ENCODE data around the gene CAPN3. TPM values are rescaled to one million over a fixed set of nuclear protein-coding genes. Genes with fewer than 3 reads are reported as not detected.

The CAPN3 gene
- total RNA-seq, 1 donor from 2014 or later, result not detected

- H3F3A ChIP-seq (ENCODE audit: low read depth), result no peaks in the 10 kb centered on the region
- peaks cover 4% of the 10 kb centered on the region for H3K36me3 ChIP-seq
- H3K9ac ChIP-seq, result no peak overlapping the region
- H3K4me1 ChIP-seq, result no peaks in the 10 kb centered on the region
- H3K4me3 Mint-ChIP-seq, result no peak overlapping the region
- peaks cover 8% of the 10 kb centered on the region for H3K79me2 ChIP-seq (ENCODE audit: low read depth)
- TF ChIP-seq EZH2 (IDR thresholded peaks at IDR 0.05) (no peak), EZH2phosphoT487 (IDR thresholded peaks at IDR 0.05) (no peak)
- no peaks in the 10 kb centered on the region for H3K9me3 ChIP-seq (ENCODE audit: low read depth)
- peaks cover 40% of the 10 kb centered on the region for H3K36me3 Mint-ChIP-seq
- no peak overlapping the region for H3K4me3 ChIP-seq
- H3K9me3 Mint-ChIP-seq, result no peaks in the 10 kb centered on the region
- no peaks in the 10 kb centered on the region for H3K4me1 Mint-ChIP-seq
- no peak overlapping the region for H3K27ac Mint-ChIP-seq
- H4K20me1 ChIP-seq (ENCODE audit: low read depth), result peaks cover 9% of the 10 kb centered on the region
- H3K27me3 ChIP-seq, result no peaks in the 10 kb centered on the region
- H3K27me3 Mint-ChIP-seq (ENCODE audit: insufficient read depth, low read depth), result no peaks in the 10 kb centered on the region
- no peak for DNase-seq (ENCODE audit: low spot score)
- H3K4me2 ChIP-seq, result no peak overlapping the region
- H2AFZ ChIP-seq (replicated peaks), result no peak overlapping the region
- H3K27ac ChIP-seq, result no peak overlapping the region
Measured at GRCh38 chr15:42448281-42448680, 89.0 kb downstream of the CAPN3 start.

- TF ChIP-seq EZH2phosphoT487 (IDR thresholded peaks at IDR 0.05) (no peak), EZH2 (IDR thresholded peaks at IDR 0.05) (no peak)
- TF ChIP-seq, protein P1, sequence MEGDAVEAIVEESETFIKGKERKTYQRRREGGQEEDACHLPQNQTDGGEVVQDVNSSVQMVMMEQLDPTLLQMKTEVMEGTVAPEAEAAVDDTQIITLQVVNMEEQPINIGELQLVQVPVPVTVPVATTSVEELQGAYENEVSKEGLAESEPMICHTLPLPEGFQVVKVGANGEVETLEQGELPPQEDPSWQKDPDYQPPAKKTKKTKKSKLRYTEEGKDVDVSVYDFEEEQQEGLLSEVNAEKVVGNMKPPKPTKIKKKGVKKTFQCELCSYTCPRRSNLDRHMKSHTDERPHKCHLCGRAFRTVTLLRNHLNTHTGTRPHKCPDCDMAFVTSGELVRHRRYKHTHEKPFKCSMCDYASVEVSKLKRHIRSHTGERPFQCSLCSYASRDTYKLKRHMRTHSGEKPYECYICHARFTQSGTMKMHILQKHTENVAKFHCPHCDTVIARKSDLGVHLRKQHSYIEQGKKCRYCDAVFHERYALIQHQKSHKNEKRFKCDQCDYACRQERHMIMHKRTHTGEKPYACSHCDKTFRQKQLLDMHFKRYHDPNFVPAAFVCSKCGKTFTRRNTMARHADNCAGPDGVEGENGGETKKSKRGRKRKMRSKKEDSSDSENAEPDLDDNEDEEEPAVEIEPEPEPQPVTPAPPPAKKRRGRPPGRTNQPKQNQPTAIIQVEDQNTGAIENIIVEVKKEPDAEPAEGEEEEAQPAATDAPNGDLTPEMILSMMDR (IDR thresholded peaks at IDR 0.05), result no peak
- no peak overlapping the region for H3K27ac ChIP-seq
- H3K4me1 ChIP-seq, result peaks cover under 1% of the 10 kb centered on the region
- H3K4me3 Mint-ChIP-seq, result no peak overlapping the region
- H2AFZ ChIP-seq (replicated peaks), result no peak overlapping the region
- no peak overlapping the region for H3K9ac ChIP-seq
- no peaks in the 10 kb centered on the region for H3K9me3 ChIP-seq (ENCODE audit: low read depth)
- H3K79me2 ChIP-seq (ENCODE audit: low read depth), result peaks cover 9% of the 10 kb centered on the region
- H3K9me3 Mint-ChIP-seq, result no peaks in the 10 kb centered on the region
- no peak overlapping the region for H3K27ac Mint-ChIP-seq
- no peaks in the 10 kb centered on the region for H3K27me3 Mint-ChIP-seq (ENCODE audit: insufficient read depth, low read depth)
- peaks cover 4% of the 10 kb centered on the region for H3K36me3 ChIP-seq
- H3F3A ChIP-seq (ENCODE audit: low read depth), result no peaks in the 10 kb centered on the region
- H3K27me3 ChIP-seq, result no peaks in the 10 kb centered on the region
- peaks cover 46% of the 10 kb centered on the region for H3K36me3 Mint-ChIP-seq
- no peak overlapping the region for H3K4me3 ChIP-seq
- no peak for DNase-seq (ENCODE audit: low spot score)
- peaks cover 9% of the 10 kb centered on the region for H4K20me1 ChIP-seq (ENCODE audit: low read depth)
- no peaks in the 10 kb centered on the region for H3K4me1 Mint-ChIP-seq
- H3K4me2 ChIP-seq, result no peak overlapping the region
Measured at GRCh38 chr15:42449770-42450424, 90.6 kb downstream of the CAPN3 start.

DNA sequence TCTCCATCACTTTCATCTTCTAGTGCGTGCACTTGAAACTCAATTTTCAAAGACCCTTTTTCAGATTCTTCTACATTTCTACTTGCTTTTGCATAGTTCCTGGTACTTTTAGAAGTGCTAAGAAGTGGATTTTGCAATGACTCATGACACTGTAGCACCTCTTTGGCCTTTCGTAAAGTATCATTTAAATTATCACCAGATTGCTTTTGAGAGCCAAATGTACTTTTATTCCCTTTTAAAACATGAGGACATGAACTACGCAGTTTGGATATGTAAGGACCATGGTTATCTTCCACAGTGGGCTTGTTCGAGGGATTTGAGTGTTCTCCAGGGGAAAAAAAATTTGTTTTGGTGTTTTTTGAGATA is 91.1 kb downstream of the CAPN3 start:
- Mint-ChIP-seq H3K27ac (no peak overlapping the region), H3K4me3 (no peak overlapping the region), H3K27me3 (ENCODE audit: insufficient read depth, low read depth) (no peaks in the 10 kb centered on the region), H3K4me1 (no peaks in the 10 kb centered on the region), H3K36me3 (peaks cover 46% of the 10 kb centered on the region), H3K9me3 (no peaks in the 10 kb centered on the region)
- no peak for TF ChIP-seq EZH2 (IDR thresholded peaks at IDR 0.05)
- TF ChIP-seq, protein P1 (IDR thresholded peaks at IDR 0.05), result no peak
- no peak for TF ChIP-seq EZH2phosphoT487 (IDR thresholded peaks at IDR 0.05)
- Histone ChIP-seq H2AFZ (replicated peaks) (no peak overlapping the region), H3K9me3 (ENCODE audit: low read depth) (no peaks in the 10 kb centered on the region), H3F3A (ENCODE audit: low read depth) (no peaks in the 10 kb centered on the region), H3K4me3 (no peak overlapping the region), H4K20me1 (ENCODE audit: low read depth) (peaks cover 9% of the 10 kb centered on the region), H3K79me2 (ENCODE audit: low read depth) (peaks cover 14% of the 10 kb centered on the region), H3K36me3 (peaks cover 4% of the 10 kb centered on the region), H3K27me3 (no peaks in the 10 kb centered on the region), H3K4me1 (peaks cover 5% of the 10 kb centered on the region), H3K27ac (no peak overlapping the region), H3K4me2 (no peak overlapping the region), H3K9ac (no peak overlapping the region)
- DNase-seq (ENCODE audit: low spot score), result no peak

- no peaks in the 10 kb centered on the region for H3K9me3 Mint-ChIP-seq
- Histone ChIP-seq H2AFZ (replicated peaks) (no peak overlapping the region), H3K27ac (no peak overlapping the region), H3K4me3 (no peak overlapping the region), H3K4me1 (peaks cover 33% of the 10 kb centered on the region), H3K9me3 (ENCODE audit: low read depth) (no peaks in the 10 kb centered on the region), H3F3A (ENCODE audit: low read depth) (peaks cover 21% of the 10 kb centered on the region), H3K9ac (no peak overlapping the region), H3K36me3 (peaks cover 4% of the 10 kb centered on the region), H4K20me1 (ENCODE audit: low read depth) (peaks cover 5% of the 10 kb centered on the region), H3K79me2 (ENCODE audit: low read depth) (peaks cover 36% of the 10 kb centered on the region), H3K4me2 (no peak overlapping the region), H3K27me3 (no peaks in the 10 kb centered on the region)
- H3K36me3 Mint-ChIP-seq, result peaks cover 31% of the 10 kb centered on the region
- no peak for DNase-seq (ENCODE audit: low spot score)
- peaks cover 16% of the 10 kb centered on the region for H3K4me1 Mint-ChIP-seq
- H3K27me3 Mint-ChIP-seq (ENCODE audit: insufficient read depth, low read depth), result no peaks in the 10 kb centered on the region
- TF ChIP-seq EZH2phosphoT487 (IDR thresholded peaks at IDR 0.05) (no peak), EZH2 (IDR thresholded peaks at IDR 0.05) (no peak)
- TF ChIP-seq, protein P1 (IDR thresholded peaks at IDR 0.05), result no peak
- H3K27ac Mint-ChIP-seq, result no peak overlapping the region
- no peak overlapping the region for H3K4me3 Mint-ChIP-seq
Measured at GRCh38 chr15:42453826-42454225, 94.5 kb downstream of the CAPN3 start.
